ENCODE measurements around the gene FGF3. TPM values are rescaled to one million over a fixed set of nuclear protein-coding genes. Genes with fewer than 3 reads are reported as not detected.

FGF3 gene
- not detected in 5 replicates for total RNA-seq (2022; extraction: Qiagen RNA extraction; ENCODE audit: low read depth)

GRCh38 chr11:69818603-69819441 is at the start of gene FGF3:
Gene FGF3 (minus strand): TSS chr11:69819416. CDS start chr11:69818933, 483 bp downstream.

GRCh38 chr11:69775163-69775755 is 44.0 kb downstream of the FGF3 start, which contains the start of gene FGF4:
Gene FGF4 (minus strand): TSS chr11:69775341. CDS start chr11:69775084, 257 bp downstream.

Other genes starting within 250 kb of the FGF3 start
- 173 to 209 TPM (median 205 TPM) in 5 replicates for gene CCND1, start 178.3 kb downstream of the FGF3 start, total RNA-seq (2022; extraction: Qiagen RNA extraction; ENCODE audit: low read depth)
- gene LTO1, start 144.1 kb downstream of the FGF3 start, total RNA-seq (2022; extraction: Qiagen RNA extraction; ENCODE audit: low read depth), result 28.0 to 35.9 TPM (median 32.3 TPM) in 5 replicates
- 0.09 to 0.13 TPM (median 0.10 TPM) in 5 replicates for gene FGF19, start 115.4 kb downstream of the FGF3 start, total RNA-seq (2022; extraction: Qiagen RNA extraction; ENCODE audit: low read depth)
- gene FGF4, start 44.1 kb downstream of the FGF3 start, total RNA-seq (2022; extraction: Qiagen RNA extraction; ENCODE audit: low read depth), result not detected in 5 replicates